HG03095 (cell line): ENCODE results near the gene IL16.
"Not testable (repeated sequence)": the region's sequence is repeated elsewhere in the genome, so short reads cannot be mapped to it uniquely, and the experiment has no call there.

ENCODE experiments used
- ATAC-seq: cut with Tn5 transposase; IDR thresholded peaks from one replicate; pipeline ENCODE4 v1.9.1; 2021; ENCODE audit warnings: moderate library complexity; ENCODE audit not compliant: unreplicated experiment

IL16 gene

GRCh38 chr15:81199031-81199779, 2.5 kb downstream of the IL16 start:
- ATAC-seq, result no peak

DNA sequence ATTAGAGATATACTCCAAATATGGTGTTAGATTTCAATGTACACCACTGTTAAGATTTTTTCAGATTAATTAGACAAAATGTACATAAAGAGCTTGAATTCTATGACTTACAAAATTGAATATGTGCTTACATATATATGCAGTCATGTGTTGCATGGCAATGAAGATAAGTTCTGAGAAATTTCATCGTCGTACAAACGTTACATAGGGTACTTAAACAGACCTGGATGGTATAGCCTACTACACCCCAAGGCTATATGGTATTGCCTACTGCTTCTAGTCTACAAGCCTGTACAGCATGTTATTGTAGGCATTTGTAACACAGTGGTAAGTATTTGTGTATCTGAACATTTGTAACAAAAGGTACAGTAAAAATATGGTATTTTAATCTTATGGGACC, 9.3 kb downstream of the IL16 start:
- no peak for ATAC-seq

- not testable (repeated sequence) for ATAC-seq
These were observed 11.3 kb downstream of the IL16 start for GRCh38 chr15:81207987-81208386.

DNA sequence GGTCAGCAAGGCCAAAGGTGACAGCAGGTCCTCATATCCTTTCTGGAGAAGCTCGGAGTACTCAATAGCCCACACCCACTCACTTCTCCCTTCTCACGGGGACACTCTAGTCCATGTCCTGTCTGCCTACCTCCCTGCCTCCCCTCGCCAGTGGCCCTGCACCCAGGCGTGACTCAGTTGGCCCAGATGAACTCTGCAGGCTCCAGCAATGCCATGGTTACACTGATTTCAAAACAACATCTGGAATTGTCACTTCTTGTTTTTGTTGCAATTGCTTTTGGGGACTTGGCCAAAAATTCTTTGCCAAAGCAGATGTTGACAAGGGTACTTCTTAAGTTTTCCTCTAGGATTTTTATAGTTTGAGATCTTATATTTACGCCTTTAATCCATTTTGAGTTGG, 13.0 kb downstream of the IL16 start:
- ATAC-seq, result no peak

DNA sequence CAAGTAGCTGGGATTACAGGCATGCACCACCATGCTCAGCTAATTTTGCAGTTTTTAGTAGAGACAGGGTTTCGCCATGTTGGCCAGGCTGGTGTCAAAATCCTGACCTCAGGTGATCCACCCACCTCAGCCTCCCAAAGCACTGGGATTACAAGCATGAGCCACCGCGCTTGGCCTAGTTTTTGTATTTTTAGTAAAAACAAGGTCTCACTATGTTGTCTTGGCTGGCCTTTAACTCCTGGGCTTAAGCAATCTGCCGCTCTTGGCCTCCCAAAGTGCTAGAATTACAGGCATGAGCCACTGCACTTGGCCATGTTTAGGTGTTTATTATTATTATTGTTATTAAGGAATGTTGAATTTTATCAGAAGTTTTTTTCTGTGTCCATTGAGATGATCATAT, 14.7 kb downstream of the IL16 start:
- ATAC-seq, result no peak

DNA sequence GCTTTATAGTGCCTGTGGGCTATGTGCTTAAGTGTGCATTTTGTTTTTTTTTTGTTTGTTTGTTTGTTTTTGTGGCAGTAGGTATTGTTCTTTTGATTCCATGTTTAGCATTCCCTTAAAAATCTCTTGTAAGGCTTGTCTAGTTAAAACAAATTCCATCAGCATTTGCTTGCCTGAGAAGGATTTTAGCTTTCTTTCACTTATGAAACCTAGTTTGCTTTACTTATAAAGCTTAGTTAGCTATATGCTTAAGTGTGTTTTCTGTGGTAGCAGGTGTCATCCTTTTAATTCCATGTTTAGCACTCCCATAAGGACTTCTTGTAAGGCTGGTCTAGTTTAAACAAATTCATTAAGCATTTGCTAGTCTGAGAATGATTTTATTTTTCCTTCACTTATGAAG, 17.3 kb downstream of the IL16 start:
- ATAC-seq, result no peak

GRCh38 chr15:81215531-81215930, 18.9 kb downstream of the IL16 start:
- ATAC-seq, result no peak

- ATAC-seq, result no peak
These were observed 19.3 kb downstream of the IL16 start for GRCh38 chr15:81215983-81216382.

GRCh38 chr15:81216422-81216821, 19.7 kb downstream of the IL16 start:
- no peak for ATAC-seq

GRCh38 chr15:81221449-81221848, 24.8 kb downstream of the IL16 start:
- ATAC-seq, result no peak

DNA sequence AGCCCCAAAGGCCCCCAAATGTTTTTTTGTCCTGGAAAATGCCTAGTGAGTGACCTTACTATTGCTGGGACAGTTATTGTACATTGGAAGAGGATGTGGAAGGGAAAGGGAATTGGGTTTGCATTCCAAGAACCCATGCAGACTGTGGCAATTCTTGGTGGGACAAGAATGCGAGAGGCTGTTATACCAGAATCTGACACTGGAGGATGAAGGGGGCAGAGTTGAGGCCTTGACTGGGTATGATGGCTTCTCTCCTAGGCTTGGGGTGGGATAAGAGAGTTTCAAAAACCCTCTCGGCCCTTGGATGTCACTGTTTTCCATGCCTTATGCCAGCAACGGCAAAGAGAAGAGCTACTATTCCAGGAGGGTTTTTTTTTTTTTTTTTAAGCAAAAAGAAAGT, 25.3 kb downstream of the IL16 start:
- no peak for ATAC-seq

GRCh38 chr15:81223346-81223971, 26.8 kb downstream of the IL16 start:
- no peak for ATAC-seq

- no peak for ATAC-seq
These were observed 27.6 kb downstream of the IL16 start for GRCh38 chr15:81224232-81224631.

- no peak for ATAC-seq
These were observed 28.5 kb downstream of the IL16 start for GRCh38 chr15:81225161-81225671.

- ATAC-seq, result no peak
These were observed 31.0 kb downstream of the IL16 start for GRCh38 chr15:81227716-81228115.

GRCh38 chr15:81229586-81229985, 32.9 kb downstream of the IL16 start:
- no peak for ATAC-seq

GRCh38 chr15:81235276-81236123, 38.8 kb downstream of the IL16 start:
- no peak for ATAC-seq

GRCh38 chr15:81239190-81239589, 42.5 kb downstream of the IL16 start:
- ATAC-seq, result no peak

DNA sequence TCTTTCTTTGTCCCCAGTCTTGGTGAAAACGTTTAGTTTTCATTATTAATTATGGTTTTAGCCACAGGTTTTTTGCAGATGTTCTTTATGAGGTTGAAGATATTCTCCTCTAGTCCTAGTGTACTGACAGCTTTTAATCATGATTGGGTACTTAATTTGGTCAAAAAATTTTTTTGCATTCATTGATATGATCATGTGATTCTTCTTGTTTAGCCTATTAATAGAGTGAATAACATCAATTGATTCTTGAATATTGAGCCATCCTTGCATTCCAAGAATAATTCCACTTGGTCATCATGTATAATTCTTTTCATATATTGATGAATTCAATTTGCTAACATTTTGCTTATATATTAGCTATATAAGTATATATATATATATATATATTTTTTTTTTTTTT, 46.1 kb downstream of the IL16 start:
- no peak for ATAC-seq

- no peak for ATAC-seq
These were observed 47.6 kb downstream of the IL16 start for GRCh38 chr15:81244306-81244705.

DNA sequence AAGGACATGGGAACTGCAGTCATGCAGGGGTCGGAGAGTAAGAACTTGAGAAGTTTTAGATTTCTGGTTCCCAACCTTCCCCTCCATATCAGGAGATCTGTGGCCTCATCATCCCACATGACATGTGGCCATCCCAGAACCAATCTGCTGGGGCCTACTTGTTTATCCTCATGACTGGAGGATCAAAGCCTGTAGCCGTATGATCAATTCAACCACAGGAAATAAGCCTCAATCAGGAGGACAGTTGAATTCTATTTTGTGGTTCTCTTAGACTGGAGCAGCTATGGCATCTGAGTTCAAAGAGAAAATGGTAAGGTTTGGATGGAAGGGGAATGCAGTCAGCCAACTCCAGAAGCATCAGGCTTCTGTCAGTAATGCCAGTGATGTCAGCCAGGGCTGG, 57.2 kb downstream of the IL16 start:
- no peak for ATAC-seq
